GM21390 (cell line): ENCODE measurements around the gene USP15.
"Not testable (repeated sequence)": the region's sequence is repeated elsewhere in the genome, so short reads cannot be mapped to it uniquely, and the experiment has no call there.

Experiments used
- ATAC-seq: cut with Tn5 transposase; IDR thresholded peaks from one replicate; pipeline ENCODE4 v1.9.1; 2021; ENCODE audit not compliant: unreplicated experiment

The USP15 gene

GRCh38 chr12:62368430-62369223, 108.4 kb downstream of the USP15 start:
- ATAC-seq = not testable (repeated sequence)

DNA sequence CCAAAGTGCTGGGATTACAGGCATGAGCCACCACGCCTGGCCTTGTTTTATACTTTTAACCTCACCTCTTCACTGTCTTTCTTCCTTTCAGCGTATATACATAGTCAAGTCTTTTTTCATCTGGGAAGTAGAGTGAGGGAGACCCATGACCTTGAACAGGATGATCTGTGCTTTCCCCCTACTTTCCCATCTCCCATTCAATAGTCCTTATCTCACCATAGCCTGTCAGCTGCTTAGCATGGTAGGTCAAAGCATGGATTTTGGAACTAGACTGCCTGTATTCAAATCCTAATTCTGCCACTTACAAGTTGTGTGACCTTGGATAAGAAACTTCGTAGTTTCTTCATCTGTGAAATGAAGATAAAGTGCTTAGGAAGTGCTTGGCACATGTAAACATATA, 110.0 kb downstream of the USP15 start:
- no peak for ATAC-seq

DNA sequence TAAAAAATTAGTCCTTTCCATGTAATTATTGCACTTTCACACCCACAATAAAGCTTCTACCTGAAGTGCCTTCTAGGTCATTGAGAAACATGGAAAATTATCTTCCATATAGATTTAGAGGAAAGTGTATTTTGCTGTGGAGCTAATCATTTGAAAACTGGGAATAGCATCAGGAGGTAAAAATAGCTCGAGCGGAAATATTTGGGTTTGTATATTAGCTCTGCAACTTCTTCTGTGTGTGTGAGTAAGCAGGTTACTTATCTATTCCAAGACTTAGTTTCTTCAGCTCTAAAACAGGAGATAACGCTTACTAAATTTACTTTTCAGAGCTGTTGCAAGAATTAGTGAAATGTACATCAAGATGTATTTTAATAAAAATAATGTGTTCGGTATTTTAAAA, 111.5 kb downstream of the USP15 start:
- ATAC-seq = no peak

DNA sequence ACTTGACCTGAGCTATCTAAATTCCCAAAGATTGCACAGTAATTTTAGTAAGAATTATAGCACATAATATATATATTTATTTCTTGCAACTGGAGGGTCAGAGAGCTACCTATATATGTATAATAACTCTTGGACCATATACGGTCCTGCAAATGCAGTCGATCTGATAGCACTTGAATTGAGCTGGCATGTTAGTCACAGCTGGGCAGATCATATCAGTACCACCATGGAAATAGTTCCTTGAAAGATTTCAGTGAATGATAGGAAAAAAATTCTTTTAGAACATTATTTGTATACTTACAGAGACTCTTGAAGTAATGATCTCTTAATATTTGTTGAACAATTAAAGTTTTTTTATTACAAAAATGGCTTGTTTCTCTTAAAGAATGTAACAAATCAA, 111.9 kb downstream of the USP15 start:
- ATAC-seq = no peak

DNA sequence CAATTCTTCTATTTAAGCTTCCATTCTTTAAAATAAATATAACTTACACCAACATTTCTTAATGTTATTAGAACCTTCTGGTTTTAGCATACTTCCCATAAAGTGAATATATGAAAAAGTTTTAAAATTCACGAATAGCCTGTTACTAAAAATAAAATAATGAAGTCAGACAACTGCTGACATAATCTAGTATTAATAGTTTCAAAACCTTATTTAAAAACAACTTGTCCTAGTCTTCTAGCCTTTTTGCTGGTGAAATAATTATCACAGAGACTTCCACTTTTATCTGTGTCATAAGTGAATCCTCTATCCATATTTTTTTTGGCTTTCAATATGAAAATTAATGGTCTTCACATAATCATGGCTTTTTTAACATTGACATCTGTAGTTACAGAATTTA, 112.6 kb downstream of the USP15 start:
- ATAC-seq = no peak

DNA sequence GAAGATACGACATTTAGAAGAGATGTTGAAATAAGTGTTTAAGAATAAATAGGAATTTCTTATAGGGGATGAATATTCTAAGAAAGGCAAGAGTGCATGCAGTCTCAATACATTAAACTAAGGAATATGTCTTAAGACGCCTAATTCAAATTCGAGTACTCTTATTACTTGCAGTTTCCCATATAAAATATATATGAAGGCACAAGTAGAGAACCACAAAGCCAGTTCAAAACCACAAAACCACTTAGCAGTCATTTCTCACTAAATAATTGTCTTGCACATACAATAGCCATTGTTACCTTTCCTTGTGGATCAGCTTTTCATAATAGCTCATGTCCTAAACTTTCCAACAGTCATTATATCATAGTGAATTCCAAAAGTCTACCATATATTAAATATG, 115.4 kb downstream of the USP15 start:
- no peak for ATAC-seq

- ATAC-seq = no peak
These were observed 119.0 kb downstream of the USP15 start for GRCh38 chr12:62379026-62379722.

DNA sequence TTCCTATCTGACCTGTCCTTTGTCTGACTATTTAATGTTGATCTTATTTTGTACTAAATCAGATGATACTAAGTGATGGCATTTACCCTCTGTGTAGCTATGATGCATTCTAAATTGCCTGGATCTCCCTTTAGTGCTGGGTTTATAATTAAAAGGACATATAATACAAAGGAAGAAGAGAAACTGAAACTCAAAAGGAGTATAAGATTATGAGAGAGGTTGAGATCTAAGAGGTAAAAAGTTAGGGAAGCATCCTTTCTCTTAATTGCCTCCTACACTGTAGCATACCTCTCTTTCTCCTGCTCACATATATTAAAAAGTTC, 119.5 kb downstream of the USP15 start:
- no peak for ATAC-seq

- ATAC-seq = no peak
These were observed 122.3 kb downstream of the USP15 start for GRCh38 chr12:62382526-62382925.

- no peak for ATAC-seq
These were observed 136.5 kb downstream of the USP15 start for GRCh38 chr12:62396750-62397149.

- ATAC-seq = no peak
These were observed 139.9 kb downstream of the USP15 start for GRCh38 chr12:62400135-62400534.

GRCh38 chr12:62401631-62402030, 141.4 kb downstream of the USP15 start:
- ATAC-seq = no peak

DNA sequence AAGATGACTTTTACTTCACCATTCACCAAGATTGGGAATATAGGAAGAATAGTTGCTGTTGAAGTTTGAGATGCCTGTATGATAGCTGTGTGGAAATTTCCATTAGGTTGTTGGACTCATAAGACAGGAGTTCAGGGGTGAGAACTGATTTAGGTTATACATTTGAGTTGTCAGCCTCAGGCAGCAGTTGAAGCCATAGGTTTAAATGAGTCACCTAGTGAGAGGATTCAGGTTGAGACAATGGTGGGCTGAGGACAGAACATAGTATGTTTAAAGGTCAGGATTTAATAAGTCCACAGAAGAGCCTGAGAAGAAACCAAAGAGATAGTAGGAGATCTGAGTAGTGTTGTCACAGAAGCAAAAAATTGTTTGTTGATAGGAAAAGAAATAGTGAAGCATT, 142.8 kb downstream of the USP15 start:
- no peak for ATAC-seq

- no peak for ATAC-seq
These were observed 147.4 kb downstream of the USP15 start for GRCh38 chr12:62407587-62407986.

DNA sequence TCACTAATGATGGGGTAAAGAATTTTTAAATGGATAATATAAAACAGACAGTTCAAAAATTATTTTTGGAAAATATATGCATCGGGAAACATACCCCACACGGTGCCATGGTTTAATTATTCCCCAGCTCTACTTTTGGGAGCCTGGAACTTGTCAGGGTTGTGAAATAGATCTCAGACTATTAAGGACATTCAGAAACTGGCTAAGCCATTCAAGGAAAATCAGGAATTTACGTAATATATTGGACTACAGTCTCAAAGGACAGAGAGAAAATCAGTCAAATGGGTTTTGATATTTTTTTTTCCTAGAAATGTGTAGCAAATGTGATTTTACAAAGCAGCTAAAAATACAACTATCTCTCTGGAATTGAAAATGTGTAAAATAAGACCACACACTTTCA, 148.9 kb downstream of the USP15 start:
- no peak for ATAC-seq

DNA sequence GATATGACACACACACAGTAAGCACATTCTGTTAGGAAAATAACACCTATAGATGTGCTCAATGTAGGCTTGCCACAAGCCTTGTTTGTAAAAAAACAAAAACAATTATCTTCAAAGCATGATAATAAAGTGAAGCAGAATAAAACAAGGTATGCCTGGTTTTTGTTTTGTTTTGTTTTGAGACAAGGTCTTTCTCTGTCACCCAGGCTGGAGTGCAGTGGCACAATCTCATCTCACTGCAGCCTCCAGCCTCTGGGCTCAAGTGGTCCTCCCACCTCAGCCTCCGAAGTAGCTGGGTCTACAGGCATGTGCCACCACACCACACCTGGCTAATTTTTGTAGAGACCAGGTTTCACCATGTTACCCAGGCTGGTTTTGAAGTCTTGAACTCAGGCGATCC, 154.0 kb downstream of the USP15 start:
- no peak for ATAC-seq

DNA sequence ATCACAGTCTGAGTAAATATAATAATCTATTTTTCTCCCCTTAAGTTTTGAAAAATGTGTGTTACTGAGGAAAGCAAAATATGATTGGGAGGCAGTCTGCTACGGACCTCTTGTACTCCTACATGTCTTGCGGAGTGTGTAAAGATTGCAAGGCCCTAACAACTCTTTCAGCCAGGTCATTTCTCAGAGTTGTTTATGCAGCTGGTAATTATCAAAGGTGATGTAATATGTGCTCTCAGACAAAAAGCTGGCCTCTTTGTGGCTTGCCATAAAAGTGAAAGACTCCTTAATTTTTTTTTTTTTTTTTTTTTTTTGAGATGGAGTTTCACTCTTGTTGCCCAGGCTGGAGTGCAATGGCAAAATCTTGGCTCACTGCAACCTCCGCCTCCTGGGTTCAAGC, 165.9 kb downstream of the USP15 start:
- no peak for ATAC-seq

GRCh38 chr12:62429457-62429856, 169.3 kb downstream of the USP15 start:
- ATAC-seq = no peak

GRCh38 chr12:62434494-62435302, 174.5 kb downstream of the USP15 start:
- peak; percentile 35 for ATAC-seq

DNA sequence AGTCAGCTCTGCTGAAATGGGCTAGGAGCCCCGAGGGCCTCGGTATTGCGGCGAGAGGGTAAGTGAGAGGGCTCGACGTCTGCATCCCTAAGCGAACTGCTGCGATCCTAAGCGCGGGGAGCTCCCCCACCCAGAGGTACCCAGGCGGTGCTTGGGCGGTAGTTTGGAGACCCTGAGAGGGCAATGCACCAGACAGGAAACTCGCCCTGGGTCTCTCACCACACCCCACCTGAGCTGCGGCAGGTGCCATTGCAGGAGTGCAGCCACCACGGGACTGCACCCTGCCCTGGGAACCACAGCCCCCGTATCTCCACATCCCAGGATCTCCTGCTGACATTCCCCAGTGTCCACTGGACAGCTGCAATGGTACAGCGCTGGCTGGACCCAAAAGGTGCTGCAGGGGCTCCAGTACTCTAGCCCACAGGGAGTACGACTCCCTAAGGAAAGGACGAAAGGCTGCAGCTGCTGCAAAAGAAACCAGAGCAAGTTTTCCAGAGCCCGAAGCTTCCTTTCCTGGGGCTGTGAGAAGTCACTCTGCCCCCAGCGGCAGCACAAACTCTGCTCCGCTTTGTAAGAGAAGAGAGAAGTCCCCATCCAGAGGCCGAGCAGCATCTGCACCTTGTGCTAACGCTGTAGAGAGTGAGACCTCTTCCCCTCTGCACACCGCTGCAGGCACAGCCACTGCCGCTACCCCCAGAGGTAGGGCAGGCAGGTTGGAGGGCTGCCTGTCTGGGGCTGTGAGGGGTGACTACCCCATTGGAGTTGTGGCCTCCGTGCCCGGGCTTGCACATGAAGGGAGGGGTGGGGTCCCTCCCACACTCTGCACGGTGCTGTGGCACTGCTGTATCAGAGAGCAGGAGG, 175.3 kb downstream of the USP15 start:
- ATAC-seq = peak; percentile 86

- no peak for ATAC-seq
These were observed 175.9 kb downstream of the USP15 start for GRCh38 chr12:62436164-62436503.
